ENCODE results near the gene MRO.

DNA sequence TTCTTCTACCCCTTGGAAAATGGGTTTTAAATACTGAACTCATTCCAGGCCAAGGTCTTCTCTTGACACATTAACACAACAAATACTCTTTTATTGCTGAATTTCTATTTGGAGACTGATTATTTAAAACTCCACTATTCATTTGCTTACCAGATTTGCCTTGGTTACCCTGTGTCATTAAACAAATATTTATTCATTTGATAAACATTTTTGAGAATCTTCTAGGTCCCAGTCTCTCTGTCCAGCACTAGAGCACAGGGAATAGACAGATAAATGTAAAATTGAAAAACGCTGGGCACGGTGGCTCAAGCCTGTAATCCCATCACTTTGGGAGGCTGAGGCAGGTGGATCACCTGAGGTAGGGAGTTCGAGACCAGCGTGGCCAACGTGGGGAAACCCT, 9.8 kb upstream of the MRO start:
- TF ChIP-seq, protein P1, sequence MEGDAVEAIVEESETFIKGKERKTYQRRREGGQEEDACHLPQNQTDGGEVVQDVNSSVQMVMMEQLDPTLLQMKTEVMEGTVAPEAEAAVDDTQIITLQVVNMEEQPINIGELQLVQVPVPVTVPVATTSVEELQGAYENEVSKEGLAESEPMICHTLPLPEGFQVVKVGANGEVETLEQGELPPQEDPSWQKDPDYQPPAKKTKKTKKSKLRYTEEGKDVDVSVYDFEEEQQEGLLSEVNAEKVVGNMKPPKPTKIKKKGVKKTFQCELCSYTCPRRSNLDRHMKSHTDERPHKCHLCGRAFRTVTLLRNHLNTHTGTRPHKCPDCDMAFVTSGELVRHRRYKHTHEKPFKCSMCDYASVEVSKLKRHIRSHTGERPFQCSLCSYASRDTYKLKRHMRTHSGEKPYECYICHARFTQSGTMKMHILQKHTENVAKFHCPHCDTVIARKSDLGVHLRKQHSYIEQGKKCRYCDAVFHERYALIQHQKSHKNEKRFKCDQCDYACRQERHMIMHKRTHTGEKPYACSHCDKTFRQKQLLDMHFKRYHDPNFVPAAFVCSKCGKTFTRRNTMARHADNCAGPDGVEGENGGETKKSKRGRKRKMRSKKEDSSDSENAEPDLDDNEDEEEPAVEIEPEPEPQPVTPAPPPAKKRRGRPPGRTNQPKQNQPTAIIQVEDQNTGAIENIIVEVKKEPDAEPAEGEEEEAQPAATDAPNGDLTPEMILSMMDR (IDR thresholded peaks at IDR 0.05 in 4 of 5, conservative IDR thresholded peaks at IDR 0.05 in 1 of 5): no peak
- TF ChIP-seq POLR2A (IDR thresholded peaks at IDR 0.05): no peak
